Activated CD8-positive, alpha-beta T cell treated with anti-CD3 and anti-CD28 coated beads for 36 hours (primary cell): Measurements from ENCODE around the gene GRB10. TPM values are rescaled to one million over a fixed set of nuclear protein-coding genes. Genes with fewer than 3 reads are reported as not detected.
A peak's percentile ranks its signal among the peaks of the same experiment; 100 is the strongest.

Source experiments
- ATAC-seq: fragments of 200-7000 bp; cut with Tn5 transposase; one replicate; pipeline ENCODE4 v1.10.0; 2021; ENCODE audit warnings: mild to moderate bottlenecking, moderate library complexity
- CTCF ChIA-PET: fragments of 350-600 bp; sonication (Branson Sonifier 250); formaldehyde crosslinking; loops from one replicate; lab custom pipeline; 2021; ENCODE audit warnings: antibody characterized with exemption; lab: Charles Lee
- POLR2A ChIA-PET: fragments of 350-600 bp; sonication (Branson Sonifier 250); formaldehyde crosslinking; loops from one replicate; lab custom pipeline; 2021; ENCODE audit warnings: antibody characterized with exemption; lab: Charles Lee
- DNase-seq: peaks from one replicate; pipeline ENCODE4 v3.0.0-alpha.2; 2020
- H3K27ac Mint-ChIP-seq: one replicate; pipeline ENCODE4 v1.8.0; 2021; ENCODE audit warnings: mild to moderate bottlenecking, mixed read lengths
- H3K27me3 Mint-ChIP-seq: one replicate; pipeline ENCODE4 v1.8.0; 2021; ENCODE audit warnings: mixed read lengths
- H3K36me3 Mint-ChIP-seq: one replicate; pipeline ENCODE4 v1.8.0; 2021; ENCODE audit warnings: low read depth, mixed read lengths
- H3K4me1 Mint-ChIP-seq: one replicate; pipeline ENCODE4 v1.8.0; 2021; ENCODE audit warnings: low read depth, mixed read lengths
- H3K4me3 Mint-ChIP-seq: one replicate; pipeline ENCODE4 v1.8.0; 2021; ENCODE audit warnings: mild to moderate bottlenecking, moderate library complexity, mixed read lengths
- H3K9me3 Mint-ChIP-seq: one replicate; pipeline ENCODE4 v1.8.0; 2021; ENCODE audit warnings: mixed read lengths
- intact Hi-C: fragments of 100-400 bp; cut with micrococcal nuclease; formaldehyde crosslinking; loops from one replicate; pipeline ENCODE4 v1.10.0; 2022
- total RNA-seq, 2 experiments: library from RNA; stranded (reverse); gene quantifications; one replicate each; pipeline ENCODE4 v1.2.3, GENCODE V29; 2021
- TF ChIP-seq, protein P1 (sequence below): fragments of 200-600 bp; IDR thresholded peaks from one replicate; pipeline ENCODE4 v1.8.0; 2022; ENCODE audit warnings: antibody characterized with exemption, mild to moderate bottlenecking

Gene GRB10
- total RNA-seq, 2 experiments from 2014 or later: 5.6 to 6.9 TPM

DNA sequence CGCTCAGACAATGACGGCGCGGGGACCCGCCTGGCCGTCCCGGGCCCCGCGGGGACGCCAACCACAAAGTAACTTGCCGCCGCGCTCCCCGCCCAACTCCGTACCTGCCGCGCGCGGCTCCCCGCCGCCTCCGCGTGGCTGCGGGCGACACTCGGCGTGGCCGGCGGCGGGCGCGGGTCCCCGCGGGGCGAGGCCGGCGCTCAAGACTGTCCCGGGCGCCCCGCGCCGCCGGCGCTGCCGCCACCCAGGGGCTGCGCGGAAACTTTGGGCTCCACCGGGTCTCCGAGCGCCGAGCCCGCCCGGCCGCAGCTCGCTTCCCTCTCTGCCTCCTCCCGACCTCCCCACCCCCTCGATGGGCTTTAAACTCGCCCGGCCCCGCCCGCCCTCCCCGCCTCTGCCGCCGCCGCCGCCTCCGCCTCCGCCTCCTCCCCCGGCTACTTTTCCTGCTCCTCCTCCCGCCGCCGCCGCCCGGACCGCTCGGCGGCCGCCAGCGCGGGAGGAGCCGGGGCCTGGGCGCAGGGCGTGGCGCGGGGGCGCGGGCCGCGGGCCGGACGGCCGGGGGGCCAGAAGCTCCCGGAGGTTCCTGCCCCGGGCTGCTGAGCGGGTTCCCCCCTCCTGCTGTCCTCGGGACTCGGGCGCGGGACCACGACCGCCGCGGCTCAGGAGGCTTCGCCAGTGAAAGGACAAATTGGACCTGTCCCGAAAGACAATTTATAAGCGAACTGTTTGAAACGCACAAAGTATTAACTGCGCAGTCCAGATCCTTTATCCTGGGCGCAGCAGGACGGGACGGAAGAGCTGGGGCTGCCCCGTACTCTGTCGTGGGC lies 10.6 kb upstream of the GRB10 start:
- H3K27me3 Mint-ChIP-seq: peaks cover 38% of the 10 kb centered on the region
- CTCF ChIA-PET: no interaction called here

DNA sequence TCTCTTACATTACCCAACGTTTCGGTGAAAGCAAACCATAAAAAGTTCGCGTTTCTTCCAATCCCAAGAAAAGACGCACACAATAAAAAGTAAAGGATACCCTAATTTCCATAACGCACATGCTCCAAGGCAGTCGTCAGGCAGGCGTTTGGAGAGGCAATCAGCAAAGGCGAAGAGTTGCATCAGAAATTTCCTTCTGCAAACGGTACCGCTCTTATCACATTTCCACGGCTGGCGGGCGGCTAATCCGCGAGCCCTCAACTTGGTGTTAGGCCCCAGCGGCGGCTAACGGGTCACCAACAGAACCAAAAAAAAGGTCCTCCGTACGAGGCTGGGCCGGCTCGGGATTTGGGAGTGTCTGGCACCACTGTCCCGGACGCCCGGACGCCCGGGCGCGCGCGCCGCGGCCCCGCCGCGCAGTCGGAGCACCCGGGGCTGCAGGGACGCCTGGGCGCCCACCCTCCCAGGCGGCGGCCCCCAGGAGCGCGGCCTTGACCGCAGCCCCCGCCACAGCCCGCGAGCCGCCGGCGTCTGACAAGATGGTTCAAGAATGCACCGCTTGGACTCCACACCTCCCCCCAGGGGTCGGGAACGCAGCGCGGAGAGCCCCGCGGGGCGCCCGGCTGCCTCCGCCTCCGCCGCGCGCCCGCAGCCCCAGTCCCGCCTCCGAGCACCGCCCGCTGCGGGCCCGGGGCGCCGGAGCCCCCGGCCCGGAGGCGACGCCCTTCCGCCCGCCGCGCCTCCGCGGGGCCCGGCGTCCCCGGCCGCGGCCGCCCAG lies 9.8 kb upstream of the GRB10 start:
- peak overlapping the region; percentile 72 for H3K27ac Mint-ChIP-seq
- ATAC-seq: peak; percentile 54
- H3K27me3 Mint-ChIP-seq: peaks cover 40% of the 10 kb centered on the region
- no peaks in the 10 kb centered on the region for H3K36me3 Mint-ChIP-seq
- peaks cover 3% of the 10 kb centered on the region for H3K9me3 Mint-ChIP-seq
- H3K4me3 Mint-ChIP-seq: peak overlapping the region; percentile 77
- intact Hi-C loops: no loop called here
- ChIA-PET CTCF (no interaction called here), POLR2A (no interaction called here)
- peak; percentile 11 for DNase-seq
- TF ChIP-seq, protein P1, sequence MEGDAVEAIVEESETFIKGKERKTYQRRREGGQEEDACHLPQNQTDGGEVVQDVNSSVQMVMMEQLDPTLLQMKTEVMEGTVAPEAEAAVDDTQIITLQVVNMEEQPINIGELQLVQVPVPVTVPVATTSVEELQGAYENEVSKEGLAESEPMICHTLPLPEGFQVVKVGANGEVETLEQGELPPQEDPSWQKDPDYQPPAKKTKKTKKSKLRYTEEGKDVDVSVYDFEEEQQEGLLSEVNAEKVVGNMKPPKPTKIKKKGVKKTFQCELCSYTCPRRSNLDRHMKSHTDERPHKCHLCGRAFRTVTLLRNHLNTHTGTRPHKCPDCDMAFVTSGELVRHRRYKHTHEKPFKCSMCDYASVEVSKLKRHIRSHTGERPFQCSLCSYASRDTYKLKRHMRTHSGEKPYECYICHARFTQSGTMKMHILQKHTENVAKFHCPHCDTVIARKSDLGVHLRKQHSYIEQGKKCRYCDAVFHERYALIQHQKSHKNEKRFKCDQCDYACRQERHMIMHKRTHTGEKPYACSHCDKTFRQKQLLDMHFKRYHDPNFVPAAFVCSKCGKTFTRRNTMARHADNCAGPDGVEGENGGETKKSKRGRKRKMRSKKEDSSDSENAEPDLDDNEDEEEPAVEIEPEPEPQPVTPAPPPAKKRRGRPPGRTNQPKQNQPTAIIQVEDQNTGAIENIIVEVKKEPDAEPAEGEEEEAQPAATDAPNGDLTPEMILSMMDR: no peak
- peaks cover 5% of the 10 kb centered on the region for H3K4me1 Mint-ChIP-seq

More for the DNA sequence above, 10.6 kb upstream of the GRB10 start:
- TF ChIP-seq, protein P1: no peak
- Mint-ChIP-seq H3K4me3 (peak overlapping the region; percentile 52), H3K36me3 (no peaks in the 10 kb centered on the region), H3K27ac (no peak overlapping the region), H3K4me1 (peaks cover 5% of the 10 kb centered on the region), H3K9me3 (peaks cover 3% of the 10 kb centered on the region)
- ATAC-seq (peak; percentile 55), DNase-seq (peak; percentile 16)
- intact Hi-C loops: no loop called here
- POLR2A ChIA-PET: no interaction called here

DNA sequence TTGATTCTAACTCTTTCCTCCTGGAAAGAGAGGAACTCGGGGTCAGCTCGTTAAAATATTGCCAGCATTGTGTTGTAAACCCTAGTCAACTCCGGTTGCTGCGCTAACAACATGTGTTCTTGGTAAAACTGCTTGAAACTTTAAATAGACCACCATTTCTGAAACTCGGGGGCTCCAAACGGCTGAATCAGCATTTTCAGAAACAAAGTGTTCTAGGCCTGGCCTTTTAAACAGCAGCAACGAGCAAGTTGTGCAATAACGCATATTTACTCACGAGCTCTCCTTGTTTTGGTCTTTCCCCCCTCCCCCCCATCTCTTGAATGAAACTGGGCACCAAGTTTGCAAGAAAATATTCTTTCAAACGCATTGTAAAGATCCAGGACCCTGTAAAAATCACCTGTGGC lies 9.2 kb upstream of the GRB10 start:
- TF ChIP-seq, protein P1: no peak
- Mint-ChIP-seq H3K4me1 (peaks cover 5% of the 10 kb centered on the region), H3K9me3 (peaks cover 3% of the 10 kb centered on the region), H3K36me3 (no peaks in the 10 kb centered on the region), H3K4me3 (peak overlapping the region; percentile 77), H3K27ac (peak overlapping the region; percentile 72), H3K27me3 (peaks cover 41% of the 10 kb centered on the region)
- DNase-seq (no peak), ATAC-seq (no peak)
- ChIA-PET POLR2A (no interaction called here), CTCF (no interaction called here)
- intact Hi-C loops: no loop called here

DNA sequence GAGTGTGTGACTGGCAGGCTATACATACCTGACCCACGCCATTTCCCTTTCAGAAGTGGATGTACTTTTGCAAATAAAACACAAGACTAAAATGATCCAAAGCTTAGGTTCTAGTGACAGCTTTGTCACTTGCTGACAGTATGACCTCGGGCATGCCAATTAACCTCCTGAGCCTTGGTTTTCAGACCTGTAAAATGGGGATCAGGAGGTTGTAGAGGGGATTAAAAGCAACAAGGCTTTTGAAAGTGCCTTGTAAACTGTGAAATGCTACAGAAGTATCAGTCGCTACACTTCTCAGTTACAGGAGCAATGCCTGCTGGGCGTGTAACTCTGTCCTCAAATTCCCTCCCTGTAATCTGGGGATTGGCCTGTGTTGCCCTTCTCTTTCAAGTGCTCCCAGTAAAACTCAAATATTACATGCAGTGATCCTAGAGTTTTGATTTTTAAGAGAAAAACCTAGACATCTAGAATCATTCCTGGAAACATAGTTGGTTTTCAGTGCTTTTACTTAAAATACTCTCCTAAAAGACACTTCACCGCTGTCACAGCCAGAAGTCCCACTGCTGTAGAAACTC lies 8.8 kb upstream of the GRB10 start:
- intact Hi-C loops: no loop called here
- Mint-ChIP-seq H3K36me3 (no peaks in the 10 kb centered on the region), H3K4me1 (peaks cover 5% of the 10 kb centered on the region), H3K27me3 (peaks cover 42% of the 10 kb centered on the region), H3K4me3 (peak overlapping the region; percentile 77), H3K27ac (no peak overlapping the region), H3K9me3 (peaks cover 3% of the 10 kb centered on the region)
- DNase-seq: no peak
- ChIA-PET POLR2A (no interaction called here), CTCF (no interaction called here)
- TF ChIP-seq, protein P1: no peak
- no peak for ATAC-seq
